Measurements from ENCODE around the gene ABHD6. TPM values are rescaled to one million over a fixed set of nuclear protein-coding genes. Genes with fewer than 3 reads are reported as not detected.
"Not testable (repeated sequence)": the region's sequence is repeated elsewhere in the genome, so short reads cannot be mapped to it uniquely, and the experiment has no call there.

Gene ABHD6
- total and polyA plus RNA-seq, 7 experiments from 2014 or later = 2.5 to 7.3 (median 6.4) TPM

DNA sequence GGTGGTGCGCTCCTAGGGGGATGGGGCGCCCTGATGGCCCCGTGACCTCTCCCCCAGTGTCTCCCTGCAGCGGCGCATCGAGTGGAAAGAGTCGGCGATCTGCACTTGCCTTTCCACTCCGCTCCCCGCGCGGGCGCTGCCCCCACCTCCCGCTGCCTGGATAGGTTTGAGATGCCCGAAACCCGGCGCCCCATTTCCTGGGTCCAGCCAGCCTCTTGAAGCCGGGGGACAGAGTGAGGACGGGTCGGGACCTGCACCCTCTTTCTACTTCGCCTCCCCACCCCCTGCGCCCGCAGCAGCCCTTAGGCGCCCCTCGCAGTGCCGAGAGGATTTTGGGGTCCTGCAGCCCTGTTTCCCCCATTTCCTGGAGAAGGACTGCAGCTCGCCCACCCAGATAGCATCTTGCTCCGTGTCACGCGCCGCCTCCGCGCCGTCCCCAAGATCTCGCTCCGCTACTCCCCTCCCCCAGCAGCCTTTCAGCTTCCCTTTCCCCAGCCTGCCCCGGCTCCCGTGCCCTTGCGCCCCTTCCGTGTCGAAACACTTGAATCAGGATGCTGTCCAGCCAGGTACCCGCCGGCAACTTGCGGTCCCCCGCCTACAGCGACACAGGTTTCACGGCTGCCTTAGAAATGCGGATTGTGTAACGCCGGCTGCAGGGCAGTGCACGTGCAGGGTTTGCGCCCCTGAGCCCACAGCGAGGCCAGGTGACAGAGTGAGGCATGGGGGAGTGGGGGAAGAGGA is 519 bp downstream of the ABHD6 start:
- H3K27me3 ChIP-seq (ENCODE audit: control insufficient read depth in 2 of 2, insufficient read depth in 2 of 2, low read length in 2 of 2) = no peaks in the 10 kb centered on the region
- H3K9me3 Mint-ChIP-seq = no peaks in the 10 kb centered on the region
- H3K4me3 Mint-ChIP-seq = peak overlapping the region; percentile 84 to 98 (median 90)
- H3K4me3 ChIP-seq (ENCODE audit: low read length) = peak overlapping the region; percentile 86
- ChIA-PET POLR2A (interaction anchor here (0.5 to 1.7 kb wide), 4 partner anchors 14 to 830 kb away, joined by 3 to 5 read pairs (median 4); partner anchors contain the start of genes HTD2 and RPP14), CTCF (interaction anchor here (0.6 to 2.6 kb wide), 4 partner anchors 68 to 1168 kb away, joined by 3 to 16 read pairs (median 3); partner anchors contain the start of genes HTD2 and RPP14)
- peak overlapping the region; percentile 72 for H3K27ac ChIP-seq (ENCODE audit: low read depth, low read length)
- peaks cover 0 to 2% (median 0%) of the 10 kb centered on the region in 5 donors for H3K36me3 Mint-ChIP-seq
- H3K4me1 ChIP-seq (ENCODE audit: control insufficient read depth in 2 of 2, insufficient read depth in 2 of 2, low read length in 2 of 2) = peaks cover 6 to 12% of the 10 kb centered on the region in 2 donors
- peak overlapping the region in 8 of 9 donors; percentile 8 to 80 (median 53) for H3K27ac Mint-ChIP-seq
- intact Hi-C loops (cut with micrococcal nuclease) = loop anchor here (1.0 to 10.0 kb wide), 11 partner anchors 61 to 545 kb away; partner anchors contain the start of genes FLNB (in 2 of the 2), HTD2 (in 2 of the 2), PDHB (in 2 of the 2) and RPP14 (in 2 of the 2)
- peaks cover 9 to 18% (median 13%) of the 10 kb centered on the region in 7 donors for H3K4me1 Mint-ChIP-seq
- peaks cover 0 to 6% (median 0%) of the 10 kb centered on the region in 3 experiments for H3K36me3 ChIP-seq (ENCODE audit: control insufficient read depth in 2 of 3, insufficient read depth in 3 of 3, low read length in 3 of 3)
- peaks cover 0 to 24% (median 6%) of the 10 kb centered on the region in 5 donors for H3K27me3 Mint-ChIP-seq
- peak; percentile 59 for ATAC-seq
- DNase-seq = peak in 7 of 9 donors; percentile 7 to 59 (median 30)
- H3K9me3 ChIP-seq (ENCODE audit: control insufficient read depth in 2 of 3, low read length in 3 of 3) = no peaks in the 10 kb centered on the region

DNA sequence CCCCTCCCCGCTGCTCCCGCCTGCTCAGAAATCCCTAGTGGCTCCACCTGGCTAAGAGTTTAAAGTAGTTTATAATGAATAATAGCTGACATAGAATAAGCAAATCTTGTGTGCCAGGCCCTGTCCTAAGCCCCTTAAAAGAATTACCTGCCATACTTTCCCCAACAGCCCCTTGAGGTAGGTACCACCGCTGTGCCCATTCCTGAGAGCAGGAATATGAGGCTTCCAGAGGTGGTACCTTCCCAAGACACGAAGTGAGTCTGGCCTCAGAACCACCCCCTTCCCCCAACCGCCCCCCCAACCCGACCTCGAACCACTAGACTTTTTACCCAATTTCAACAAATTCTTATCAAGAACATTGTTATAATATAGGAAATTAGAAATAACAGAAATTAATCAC is 1.2 kb downstream of the ABHD6 start:
- Mint-ChIP-seq H3K27me3 (peaks cover 0 to 19% (median 4%) of the 10 kb centered on the region in 5 donors), H3K27ac (peak overlapping the region in 3 of 9 donors; percentile 8 to 80 (median 65)), H3K36me3 (peaks cover 0 to 2% (median 0%) of the 10 kb centered on the region in 5 donors), H3K9me3 (no peaks in the 10 kb centered on the region), H3K4me1 (peaks cover 9 to 18% (median 13%) of the 10 kb centered on the region in 7 donors), H3K4me3 (peak overlapping the region; percentile 84 to 98 (median 90))
- DNase-seq (no peak), ATAC-seq (no peak)
- H3K27ac ChIP-seq (ENCODE audit: low read depth, low read length) = no peak overlapping the region
- no peaks in the 10 kb centered on the region for H3K9me3 ChIP-seq (ENCODE audit: control insufficient read depth in 2 of 3, low read length in 3 of 3)
- ChIA-PET POLR2A (interaction anchor here (0.5 to 1.7 kb wide), 4 partner anchors 13 to 110 kb away, joined by 3 to 5 read pairs (median 4); partner anchors contain the start of genes HTD2 and RPP14), CTCF (interaction anchor here (0.6 to 2.6 kb wide), 3 partner anchors 67 to 1528 kb away, joined by 3 to 16 read pairs (median 3); partner anchors contain the start of genes HTD2 and RPP14)
- H3K36me3 ChIP-seq (ENCODE audit: control insufficient read depth in 2 of 3, insufficient read depth in 3 of 3, low read length in 3 of 3) = peaks cover 0 to 6% (median 0%) of the 10 kb centered on the region in 3 experiments
- peaks cover 6 to 12% of the 10 kb centered on the region in 2 donors for H3K4me1 ChIP-seq (ENCODE audit: control insufficient read depth in 2 of 2, insufficient read depth in 2 of 2, low read length in 2 of 2)
- intact Hi-C loops (cut with micrococcal nuclease) = loop anchor here (1.0 to 10.0 kb wide), 4 partner anchors 62 to 484 kb away; partner anchors contain the start of genes FLNB (in 1 of the 2) and SLMAP (in 1 of the 2)
- H3K4me3 ChIP-seq (ENCODE audit: low read length) = peak overlapping the region; percentile 86
- H3K27me3 ChIP-seq (ENCODE audit: control insufficient read depth in 2 of 2, insufficient read depth in 2 of 2, low read length in 2 of 2) = no peaks in the 10 kb centered on the region

DNA sequence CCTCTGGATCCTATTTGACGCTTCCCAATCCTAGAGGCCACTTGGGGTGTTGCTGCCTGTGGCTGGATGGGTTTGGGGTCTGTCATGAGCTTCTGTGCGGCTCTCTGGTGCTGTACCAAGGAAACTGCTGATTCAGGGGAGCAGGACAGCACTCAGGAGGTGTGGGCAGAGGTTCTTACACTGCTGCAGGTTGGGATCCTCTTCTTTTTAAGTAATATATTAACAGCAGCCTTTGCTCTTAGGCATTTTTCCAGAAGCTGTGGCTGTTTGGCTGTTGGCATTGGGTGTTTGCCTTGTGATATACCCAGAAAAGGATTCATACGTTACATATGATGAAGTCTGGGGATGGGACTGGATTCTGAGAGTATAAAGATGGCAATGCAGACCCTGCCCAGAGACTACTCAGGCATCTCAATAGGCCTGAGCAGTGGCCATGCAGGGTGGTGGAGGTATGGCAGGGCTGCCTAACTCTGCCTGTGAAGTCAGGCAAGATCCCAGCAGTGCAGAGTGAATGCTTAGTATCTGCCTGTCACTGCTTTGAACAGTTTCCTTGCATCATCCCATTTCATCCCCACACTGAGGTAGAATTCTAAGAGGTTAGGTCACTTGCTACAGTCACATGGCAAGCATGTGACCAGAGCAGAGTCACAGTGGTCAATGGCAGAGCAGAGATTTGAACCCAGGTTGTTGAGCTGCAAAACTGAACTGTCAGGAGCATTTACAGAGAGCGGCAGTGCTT is 3.9 kb downstream of the ABHD6 start:
- peak overlapping the region in 1 of 9 donors; percentile 36 for H3K27ac Mint-ChIP-seq
- ChIA-PET POLR2A (interaction anchor here (0.6 kb wide), 1 partner anchor 232 kb away, joined by 3 read pairs; no protein-coding TSS in a partner anchor), CTCF (no interaction called here)
- H3K4me1 Mint-ChIP-seq = peaks cover 9 to 17% (median 12%) of the 10 kb centered on the region in 7 donors
- Histone ChIP-seq H3K4me1 (ENCODE audit: control insufficient read depth in 2 of 2, insufficient read depth in 2 of 2, low read length in 2 of 2) (peaks cover 4 to 10% of the 10 kb centered on the region in 2 donors), H3K27me3 (ENCODE audit: control insufficient read depth in 2 of 2, insufficient read depth in 2 of 2, low read length in 2 of 2) (no peaks in the 10 kb centered on the region), H3K4me3 (ENCODE audit: low read length) (no peak overlapping the region), H3K27ac (ENCODE audit: low read depth, low read length) (no peak overlapping the region), H3K36me3 (ENCODE audit: control insufficient read depth in 2 of 3, insufficient read depth in 3 of 3, low read length in 3 of 3) (peaks cover 0 to 6% (median 0%) of the 10 kb centered on the region in 3 experiments), H3K9me3 (ENCODE audit: control insufficient read depth in 2 of 3, low read length in 3 of 3) (no peaks in the 10 kb centered on the region)
- intact Hi-C loops (cut with micrococcal nuclease) = no loop called here
- ATAC-seq (no peak), DNase-seq (no peak)
- H3K4me3 Mint-ChIP-seq = no peak overlapping the region
- peaks cover 0 to 2% (median 0%) of the 10 kb centered on the region in 5 donors for H3K36me3 Mint-ChIP-seq
- no peaks in the 10 kb centered on the region for H3K9me3 Mint-ChIP-seq
- H3K27me3 Mint-ChIP-seq = peaks cover 0 to 8% (median 0%) of the 10 kb centered on the region in 5 donors

DNA sequence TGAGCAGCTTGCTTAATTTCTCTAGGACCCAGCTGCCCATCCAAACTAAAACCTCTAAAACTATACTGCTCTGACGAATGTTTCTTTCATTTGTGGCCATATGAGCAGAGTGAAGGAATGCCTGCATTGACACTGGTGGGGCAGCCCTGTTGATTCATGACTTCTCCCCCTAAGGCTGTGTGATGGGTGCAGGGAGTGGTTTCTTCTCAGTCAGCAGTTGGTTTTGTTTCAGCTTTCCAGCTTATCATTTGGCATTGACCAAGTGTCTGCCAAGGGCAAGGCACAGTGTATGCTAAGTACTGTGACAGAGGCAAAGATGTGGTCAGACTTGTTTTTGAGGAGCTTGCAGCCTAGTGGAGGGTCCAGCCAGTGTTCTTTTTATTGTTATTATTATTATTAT is 4.7 kb downstream of the ABHD6 start:
- Mint-ChIP-seq H3K9me3 (no peaks in the 10 kb centered on the region), H3K4me1 (peaks cover 5 to 14% (median 11%) of the 10 kb centered on the region in 7 donors), H3K36me3 (peaks cover 0 to 2% (median 0%) of the 10 kb centered on the region in 5 donors), H3K27ac (no peak overlapping the region), H3K4me3 (no peak overlapping the region), H3K27me3 (peaks cover 0 to 6% (median 0%) of the 10 kb centered on the region in 5 donors)
- DNase-seq = no peak
- no peak for ATAC-seq
- intact Hi-C loops (cut with micrococcal nuclease) = no loop called here
- H3K27ac ChIP-seq (ENCODE audit: low read depth, low read length) = no peak overlapping the region
- peaks cover 0 to 4% of the 10 kb centered on the region in 2 donors for H3K4me1 ChIP-seq (ENCODE audit: control insufficient read depth in 2 of 2, insufficient read depth in 2 of 2, low read length in 2 of 2)
- CTCF ChIA-PET = no interaction called here
- POLR2A ChIA-PET = interaction anchor here (0.5 kb wide), 1 partner anchor 240 kb away, joined by 3 read pairs; no protein-coding TSS in a partner anchor
- H3K4me3 ChIP-seq (ENCODE audit: low read length) = no peak overlapping the region
- H3K27me3 ChIP-seq (ENCODE audit: control insufficient read depth in 2 of 2, insufficient read depth in 2 of 2, low read length in 2 of 2) = no peaks in the 10 kb centered on the region
- H3K9me3 ChIP-seq (ENCODE audit: control insufficient read depth in 2 of 3, low read length in 3 of 3) = no peaks in the 10 kb centered on the region
- peaks cover 0 to 6% (median 0%) of the 10 kb centered on the region in 3 experiments for H3K36me3 ChIP-seq (ENCODE audit: control insufficient read depth in 2 of 3, insufficient read depth in 3 of 3, low read length in 3 of 3)

DNA sequence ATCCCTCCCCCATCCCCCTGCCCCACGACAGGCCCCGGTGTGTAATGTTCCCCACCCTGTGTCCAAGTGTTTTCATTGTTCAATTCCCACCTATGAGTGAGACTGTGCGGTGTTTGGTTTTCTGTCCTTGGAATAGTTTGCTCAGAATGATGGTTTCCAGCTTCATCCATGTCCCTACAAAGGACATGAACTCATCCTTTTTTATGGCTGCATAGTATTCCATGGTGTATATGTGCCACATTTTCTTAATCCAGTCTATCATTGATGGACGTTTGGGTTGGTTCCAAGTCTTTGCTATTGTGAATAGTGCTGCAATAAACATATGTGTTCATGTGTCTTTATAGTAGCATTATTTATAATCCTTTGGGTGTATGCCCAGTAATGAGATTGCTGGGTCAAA is 5.3 kb downstream of the ABHD6 start:
- H3K27me3 ChIP-seq (ENCODE audit: control insufficient read depth in 2 of 2, insufficient read depth in 2 of 2, low read length in 2 of 2); ATAC-seq; H3K27ac Mint-ChIP-seq; H3K36me3 ChIP-seq (ENCODE audit: control insufficient read depth in 2 of 3, insufficient read depth in 3 of 3, low read length in 3 of 3); H3K27me3 Mint-ChIP-seq; H3K9me3 ChIP-seq (ENCODE audit: control insufficient read depth in 2 of 3, low read length in 3 of 3); POLR2A ChIA-PET; DNase-seq; H3K9me3 Mint-ChIP-seq; H3K4me1 ChIP-seq (ENCODE audit: control insufficient read depth in 2 of 2, insufficient read depth in 2 of 2, low read length in 2 of 2); H3K4me3 Mint-ChIP-seq; intact Hi-C loops (cut with micrococcal nuclease); H3K36me3 Mint-ChIP-seq; H3K4me3 ChIP-seq (ENCODE audit: low read length); H3K27ac ChIP-seq (ENCODE audit: low read depth, low read length): not testable (repeated sequence)
- H3K4me1 Mint-ChIP-seq = peaks cover 5 to 14% (median 11%) of the 10 kb centered on the region in 7 donors
- CTCF ChIA-PET = interaction anchor here (0.8 kb wide), 1 partner anchor 18 kb away, joined by 6 read pairs; no protein-coding TSS in a partner anchor

DNA sequence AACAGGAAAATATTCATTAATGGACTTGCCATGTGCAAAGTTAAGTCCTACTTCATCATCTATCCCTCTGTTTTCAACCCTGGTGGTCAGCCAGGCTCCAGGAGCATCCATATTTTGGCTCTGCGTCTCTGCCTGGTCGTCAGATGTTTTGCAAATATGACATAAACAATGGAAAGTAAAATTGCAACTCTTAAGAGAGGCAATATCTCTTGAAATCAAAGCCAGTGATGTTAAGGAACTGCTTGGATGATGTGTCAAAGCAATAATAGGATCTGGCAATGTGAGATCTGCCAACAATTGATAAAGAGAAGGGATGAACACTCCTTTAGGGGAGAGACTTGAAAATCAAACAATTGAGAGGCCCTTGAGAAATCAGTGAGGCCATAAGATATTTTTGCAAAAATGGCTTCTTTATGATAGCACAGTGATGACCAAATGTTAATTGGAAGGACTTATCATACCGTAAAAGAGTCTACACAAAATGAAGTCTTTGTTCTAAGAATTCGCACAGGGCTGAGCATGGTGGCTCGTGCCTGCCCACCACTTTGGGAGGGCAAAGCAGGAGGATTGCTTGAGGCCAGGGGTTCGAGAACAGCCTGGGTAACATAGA is 6.5 kb downstream of the ABHD6 start:
- no peak for ATAC-seq
- no peaks in the 10 kb centered on the region for H3K36me3 ChIP-seq (ENCODE audit: control insufficient read depth in 2 of 3, insufficient read depth in 3 of 3, low read length in 3 of 3)
- Mint-ChIP-seq H3K4me1 (peaks cover 0 to 9% (median 6%) of the 10 kb centered on the region in 7 donors), H3K9me3 (no peaks in the 10 kb centered on the region), H3K27me3 (peaks cover 0 to 3% (median 0%) of the 10 kb centered on the region in 5 donors), H3K36me3 (peaks cover 0 to 2% (median 0%) of the 10 kb centered on the region in 5 donors), H3K4me3 (no peak overlapping the region), H3K27ac (no peak overlapping the region)
- POLR2A ChIA-PET = no interaction called here
- no peaks in the 10 kb centered on the region for H3K4me1 ChIP-seq (ENCODE audit: control insufficient read depth in 2 of 2, insufficient read depth in 2 of 2, low read length in 2 of 2)
- intact Hi-C loops (cut with micrococcal nuclease) = no loop called here
- CTCF ChIA-PET = no interaction called here
- no peak overlapping the region for H3K4me3 ChIP-seq (ENCODE audit: low read length)
- H3K9me3 ChIP-seq (ENCODE audit: control insufficient read depth in 2 of 3, low read length in 3 of 3) = no peaks in the 10 kb centered on the region
- DNase-seq = no peak
- no peaks in the 10 kb centered on the region for H3K27me3 ChIP-seq (ENCODE audit: control insufficient read depth in 2 of 2, insufficient read depth in 2 of 2, low read length in 2 of 2)
- H3K27ac ChIP-seq (ENCODE audit: low read depth, low read length) = no peak overlapping the region

All from naive thymus-derived CD4-positive, alpha-beta T cell (primary cell).